GM19193 (cell line): Measurements from ENCODE around the gene AKT2.

ENCODE experiments used
- POLR2A ChIP-seq: IDR thresholded peaks from 4 replicates; pipeline ENCODE4 v1.6.1; 2011; ENCODE audit not compliant: insufficient read depth, insufficient read length; ENCODE audit errors: extremely low read depth

Gene AKT2

DNA sequence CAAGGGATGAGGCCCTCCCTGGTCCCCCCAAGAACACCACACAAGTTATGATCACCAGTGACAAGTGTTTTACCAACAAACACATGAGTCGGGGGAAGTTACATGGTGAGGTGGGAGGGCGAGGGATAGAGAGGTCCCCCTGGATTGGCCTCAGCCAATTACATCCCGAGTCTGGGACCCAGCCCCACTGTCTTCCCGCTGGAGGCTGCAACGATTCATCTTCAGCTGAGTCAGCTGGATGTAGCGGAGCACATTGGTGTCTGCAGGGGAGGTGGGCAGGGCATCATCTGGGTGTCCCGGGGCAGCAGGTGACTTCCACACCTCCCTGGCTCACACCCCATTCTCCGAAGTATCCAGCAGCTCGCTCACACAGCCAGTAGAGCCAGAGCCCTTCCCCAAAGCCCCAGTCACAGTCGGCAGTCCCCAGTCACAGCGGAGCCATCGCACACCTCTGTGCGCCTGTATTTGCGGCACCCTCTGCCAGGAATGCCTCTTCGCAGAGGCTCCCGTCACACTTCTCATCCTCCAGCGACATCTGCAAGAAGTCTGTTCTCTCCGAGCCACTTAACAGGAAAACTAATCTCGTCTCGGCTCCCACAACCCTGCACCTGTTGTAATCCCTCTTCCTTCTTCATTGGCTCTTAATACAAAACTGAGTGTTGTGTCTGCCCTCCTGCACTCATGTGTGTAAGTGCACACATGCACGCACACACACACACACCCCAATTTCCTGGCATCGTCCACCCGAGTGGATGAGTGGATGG is 69.0 kb downstream of the AKT2 start:
- no peak for TF ChIP-seq POLR2A

GRCh38 chr19:40214936-40215335 is 70.2 kb downstream of the AKT2 start:
- no peak for TF ChIP-seq POLR2A

- no peak for TF ChIP-seq POLR2A
Measured at GRCh38 chr19:40213882-40214570, 71.1 kb downstream of the AKT2 start.

- no peak for TF ChIP-seq POLR2A
Measured at GRCh38 chr19:40213251-40213829, 71.8 kb downstream of the AKT2 start.

DNA sequence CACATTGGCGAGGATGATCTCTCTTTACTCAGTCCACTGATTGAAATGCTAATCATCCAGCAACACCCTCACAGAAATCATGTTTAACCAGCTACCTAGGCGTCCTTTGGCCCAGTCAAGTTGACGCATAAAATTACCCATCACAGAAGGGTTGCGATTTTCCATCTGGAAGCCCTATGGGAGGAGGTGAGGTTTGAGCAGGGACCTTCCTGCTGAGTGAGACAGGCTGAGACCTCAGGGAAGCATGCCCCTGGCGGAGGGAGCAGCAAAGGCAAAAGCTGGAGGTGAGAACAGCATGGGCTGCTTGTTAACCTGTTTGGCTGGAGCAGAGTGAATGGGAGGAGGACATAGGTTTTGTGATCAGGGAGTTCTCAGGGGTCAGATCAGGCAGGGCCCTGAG is 74.3 kb downstream of the AKT2 start:
- no peak for TF ChIP-seq POLR2A

DNA sequence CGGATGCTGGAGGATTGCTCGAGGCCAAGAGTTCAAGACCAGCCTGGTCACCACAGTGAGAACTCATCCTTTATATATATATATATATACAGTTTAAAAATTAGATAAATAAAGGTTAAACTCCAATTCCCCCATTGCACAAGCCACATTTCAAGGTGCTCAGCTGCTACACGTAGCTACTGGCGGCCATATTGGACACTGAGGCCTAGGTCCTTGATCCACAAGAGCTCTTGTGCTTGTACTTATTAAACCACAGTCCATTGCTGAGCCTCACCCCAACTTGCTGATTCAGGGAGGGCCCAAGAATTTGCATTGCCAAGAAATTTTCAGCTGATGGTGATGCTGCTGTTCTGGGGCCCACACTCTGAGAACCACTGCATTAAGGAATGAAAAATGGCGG is 76.5 kb downstream of the AKT2 start:
- no peak for TF ChIP-seq POLR2A

- TF ChIP-seq POLR2A = no peak
Measured at GRCh38 chr19:40205760-40206159, 79.4 kb downstream of the AKT2 start.

- TF ChIP-seq POLR2A = no peak
Measured at GRCh38 chr19:40204381-40204780, 80.8 kb downstream of the AKT2 start.

GRCh38 chr19:40200341-40201099 is 84.6 kb downstream of the AKT2 start:
- no peak for TF ChIP-seq POLR2A

- TF ChIP-seq POLR2A = no peak
Measured at GRCh38 chr19:40198272-40198990, 86.7 kb downstream of the AKT2 start.

GRCh38 chr19:40193587-40193849 is 91.6 kb downstream of the AKT2 start:
- no peak for TF ChIP-seq POLR2A

GRCh38 chr19:40192758-40193586 is 92.2 kb downstream of the AKT2 start:
- TF ChIP-seq POLR2A = no peak

DNA sequence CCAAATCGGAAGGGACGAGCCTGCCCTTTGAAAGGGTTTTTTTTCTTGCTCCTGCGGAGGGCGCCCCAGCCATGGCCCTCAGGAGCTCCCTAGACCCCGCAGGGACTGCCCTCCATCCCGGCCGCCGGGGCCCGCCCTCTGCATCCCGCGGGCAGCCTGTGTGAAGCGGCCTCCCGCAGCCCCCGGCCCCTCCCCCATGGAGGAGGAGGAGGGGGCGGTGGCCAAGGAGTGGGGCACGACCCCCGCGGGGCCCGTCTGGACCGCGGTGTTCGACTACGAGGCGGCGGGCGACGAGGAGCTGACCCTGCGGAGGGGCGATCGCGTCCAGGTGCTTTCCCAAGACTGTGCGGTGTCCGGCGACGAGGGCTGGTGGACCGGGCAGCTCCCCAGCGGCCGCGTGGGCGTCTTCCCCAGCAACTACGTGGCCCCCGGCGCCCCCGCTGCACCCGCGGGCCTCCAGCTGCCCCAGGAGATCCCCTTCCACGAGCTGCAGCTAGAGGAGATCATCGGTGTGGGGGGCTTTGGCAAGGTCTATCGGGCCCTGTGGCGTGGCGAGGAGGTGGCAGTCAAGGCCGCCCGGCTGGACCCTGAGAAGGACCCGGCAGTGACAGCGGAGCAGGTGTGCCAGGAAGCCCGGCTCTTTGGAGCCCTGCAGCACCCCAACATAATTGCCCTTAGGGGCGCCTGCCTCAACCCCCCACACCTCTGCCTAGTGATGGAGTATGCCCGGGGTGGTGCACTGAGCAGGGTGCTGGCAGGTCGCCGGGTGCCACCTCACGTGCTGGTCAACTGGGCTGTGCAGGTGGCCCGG is 93.1 kb downstream of the AKT2 start:
- TF ChIP-seq POLR2A = no peak

- TF ChIP-seq POLR2A = peak; percentile 12
Measured at GRCh38 chr19:40190891-40191835, 94.0 kb downstream of the AKT2 start, which contains the start of gene MAP3K10. Gene MAP3K10 (plus strand): TSS chr19:40191426. CDS start chr19:40192032, 606 bp downstream.
